Neural cell (in vitro differentiated cells): ENCODE results near the gene TMEM39A. TPM values are rescaled to one million over a fixed set of nuclear protein-coding genes. Genes with fewer than 3 reads are reported as not detected.

ENCODE experiments used
- H2AFZ ChIP-seq: fragments of 200-600, 300-800 bp; sonication (generic), shearing (Covaris generic); 2 replicates; pipeline ENCODE4 v1.6.0; 2014; ENCODE audit warnings: low read depth, mild to moderate bottlenecking, antibody characterized with exemption, low read length, moderate library complexity
- H3F3A ChIP-seq: fragments of 200-600 bp; shearing (Covaris generic); 2 replicates; pipeline ENCODE4 v1.6.1; 2016; ENCODE audit warnings: mild to moderate bottlenecking, moderate library complexity, mixed read lengths, antibody characterized with exemption, low read length; ENCODE audit not compliant: insufficient read depth, poor library complexity, severe bottlenecking
- H3K27ac ChIP-seq: fragments of 200-600, 300-800 bp; sonication (generic), shearing (Covaris generic); 2 replicates; pipeline ENCODE4 v1.5.1; 2014; ENCODE audit warnings: mild to moderate bottlenecking, low read length, moderate library complexity
- H3K27me3 ChIP-seq: fragments of 300-800, 200-600 bp; sonication (generic), shearing (Covaris generic); 2 replicates; pipeline ENCODE4 v1.6.0; 2014; ENCODE audit warnings: mild to moderate bottlenecking, low read depth, low read length, moderate library complexity; ENCODE audit not compliant: insufficient read depth
- H3K36me3 ChIP-seq: fragments of 300-800, 200-600 bp; sonication (generic), shearing (Covaris generic); 2 replicates; pipeline ENCODE4 v1.5.1; 2014; ENCODE audit warnings: mild to moderate bottlenecking, antibody characterized with exemption, low read length, moderate library complexity; ENCODE audit not compliant: insufficient read depth
- H3K4me2 ChIP-seq: fragments of 300-800, 200-600 bp; sonication (generic), shearing (Covaris generic); 2 replicates; pipeline ENCODE4 v1.6.0; 2014; ENCODE audit warnings: mild to moderate bottlenecking, low read length
- H3K4me3 ChIP-seq: fragments of 300-800, 200-600 bp; sonication (generic), shearing (Covaris generic); 2 replicates; pipeline ENCODE4 v1.5.1; 2014; ENCODE audit warnings: mild to moderate bottlenecking, low read length, moderate library complexity
- H3K79me2 ChIP-seq: fragments of 200-600 bp; shearing (Covaris generic); replicated peaks from 2 replicates; pipeline ENCODE4 v1.6.0; 2014; ENCODE audit warnings: mild to moderate bottlenecking, low read length, moderate library complexity; ENCODE audit not compliant: insufficient read depth
- H3K9ac ChIP-seq: fragments of 300-800, 200-600 bp; sonication (generic), shearing (Covaris generic); 2 replicates; pipeline ENCODE4 v1.6.1; 2016; ENCODE audit warnings: mild to moderate bottlenecking, low read length, mixed read lengths
- H3K9me2 ChIP-seq: fragments of 200-600 bp; shearing (Covaris generic); 2 replicates; pipeline ENCODE4 v1.6.1; 2016; ENCODE audit warnings: mild to moderate bottlenecking, low read length, mixed read lengths; ENCODE audit not compliant: insufficient read depth
- H3K9me3 ChIP-seq: fragments of 200-600, 300-800 bp; sonication (generic), shearing (Covaris generic); 2 replicates; pipeline ENCODE4 v1.6.1; 2016; ENCODE audit warnings: mild to moderate bottlenecking, mixed run types, low read length, moderate library complexity, mixed read lengths
- H4K20me1 ChIP-seq: fragments of 200-600 bp; shearing (Covaris generic); 2 replicates; pipeline ENCODE4 v1.6.1; 2016; ENCODE audit warnings: mild to moderate bottlenecking, mixed run types; ENCODE audit not compliant: insufficient read depth
- EP300 ChIP-seq: fragments of 450-650 bp; conservative IDR thresholded peaks from 2 replicates; pipeline ENCODE4 v1.6.1; 2014; ENCODE audit warnings: antibody characterized with exemption, mild to moderate bottlenecking, moderate library complexity; ENCODE audit not compliant: poor library complexity, severe bottlenecking
- EZH2 ChIP-seq: fragments of 200-600, 300-800 bp; shearing (Covaris generic), sonication (generic); IDR thresholded peaks from 2 replicates; pipeline ENCODE4 v1.6.1; 2014; ENCODE audit warnings: antibody characterized with exemption, low read length, borderline replicate concordance, mild to moderate bottlenecking; ENCODE audit not compliant: insufficient read depth, poor library complexity, severe bottlenecking
- MXI1 ChIP-seq: fragments of 450-650 bp; conservative IDR thresholded peaks from 2 replicates; pipeline ENCODE4 v1.6.1; 2014; ENCODE audit warnings: antibody characterized with exemption, mild to moderate bottlenecking; ENCODE audit not compliant: poor library complexity, severe bottlenecking
- POLR2AphosphoS5 ChIP-seq: IDR thresholded peaks from 2 replicates; pipeline ENCODE4 v1.6.1; 2012
- RAD21 ChIP-seq: fragments of 450-650 bp; conservative IDR thresholded peaks from 2 replicates; pipeline ENCODE4 v1.6.1; 2014; ENCODE audit warnings: antibody characterized with exemption, mild to moderate bottlenecking, moderate library complexity
- REST ChIP-seq: IDR thresholded peaks from 2 replicates; pipeline ENCODE4 v1.6.1; 2012; ENCODE audit warnings: borderline replicate concordance
- SMC3 ChIP-seq: fragments of 450-650 bp; conservative IDR thresholded peaks from 2 replicates; pipeline ENCODE4 v1.6.1; 2014; ENCODE audit warnings: antibody characterized with exemption, mild to moderate bottlenecking, moderate library complexity; ENCODE audit not compliant: poor library complexity
- TAF1 ChIP-seq: IDR thresholded peaks from 2 replicates; pipeline ENCODE4 v1.6.1; 2012; ENCODE audit warnings: low read depth
- polyA plus RNA-seq: library from polyadenylated mRNA; depleted of rRNA; stranded (reverse); fragments of >200 nt; gene quantifications from 2 replicates; pipeline ENCODE4 v1.2.3, GENCODE V29; 2014
- TF ChIP-seq, protein P1 (sequence below): fragments of 450-650 bp; IDR thresholded peaks from 2 replicates; pipeline ENCODE4 v1.5.1; 2014; ENCODE audit warnings: antibody characterized with exemption, mild to moderate bottlenecking, moderate library complexity; ENCODE audit not compliant: poor library complexity, severe bottlenecking

Gene TMEM39A
- polyA plus RNA-seq, 1 donor from 2014 or later: 21.1 TPM

DNA sequence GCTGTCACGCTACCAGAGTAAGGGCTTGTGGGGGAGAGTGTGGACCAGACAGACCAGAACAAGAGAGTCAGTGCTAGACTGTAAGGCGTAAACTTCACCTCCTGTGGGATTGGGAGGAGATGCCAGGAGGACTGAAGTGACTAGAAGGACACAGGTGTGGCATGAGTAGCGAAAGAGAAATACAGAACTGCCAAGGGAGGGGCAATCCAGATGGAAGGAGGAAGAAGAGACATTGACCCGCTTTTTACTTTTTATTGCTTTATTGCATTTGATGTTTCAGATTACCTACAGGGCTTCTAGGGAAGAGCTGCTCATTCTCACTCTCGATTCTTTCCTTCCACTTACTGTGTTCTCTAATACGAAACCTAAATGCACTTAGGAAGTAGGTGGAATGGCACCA is 7.5 kb upstream of the TMEM39A start:
- Histone ChIP-seq H3K9me2 (no peaks in the 10 kb centered on the region), H3K9me3 (no peaks in the 10 kb centered on the region), H3K27me3 (no peaks in the 10 kb centered on the region), H2AFZ (no peak overlapping the region), H3K36me3 (peaks cover 5% of the 10 kb centered on the region), H3K4me3 (peak overlapping the region; percentile 93), H3K4me2 (no peak overlapping the region), H4K20me1 (no peaks in the 10 kb centered on the region), H3K79me2 (no peaks in the 10 kb centered on the region), H3F3A (no peaks in the 10 kb centered on the region), H3K9ac (no peak overlapping the region), H3K27ac (no peak overlapping the region)
- TF ChIP-seq REST (no peak), MXI1 (no peak)
- TF ChIP-seq, protein P1, sequence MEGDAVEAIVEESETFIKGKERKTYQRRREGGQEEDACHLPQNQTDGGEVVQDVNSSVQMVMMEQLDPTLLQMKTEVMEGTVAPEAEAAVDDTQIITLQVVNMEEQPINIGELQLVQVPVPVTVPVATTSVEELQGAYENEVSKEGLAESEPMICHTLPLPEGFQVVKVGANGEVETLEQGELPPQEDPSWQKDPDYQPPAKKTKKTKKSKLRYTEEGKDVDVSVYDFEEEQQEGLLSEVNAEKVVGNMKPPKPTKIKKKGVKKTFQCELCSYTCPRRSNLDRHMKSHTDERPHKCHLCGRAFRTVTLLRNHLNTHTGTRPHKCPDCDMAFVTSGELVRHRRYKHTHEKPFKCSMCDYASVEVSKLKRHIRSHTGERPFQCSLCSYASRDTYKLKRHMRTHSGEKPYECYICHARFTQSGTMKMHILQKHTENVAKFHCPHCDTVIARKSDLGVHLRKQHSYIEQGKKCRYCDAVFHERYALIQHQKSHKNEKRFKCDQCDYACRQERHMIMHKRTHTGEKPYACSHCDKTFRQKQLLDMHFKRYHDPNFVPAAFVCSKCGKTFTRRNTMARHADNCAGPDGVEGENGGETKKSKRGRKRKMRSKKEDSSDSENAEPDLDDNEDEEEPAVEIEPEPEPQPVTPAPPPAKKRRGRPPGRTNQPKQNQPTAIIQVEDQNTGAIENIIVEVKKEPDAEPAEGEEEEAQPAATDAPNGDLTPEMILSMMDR: no peak

DNA sequence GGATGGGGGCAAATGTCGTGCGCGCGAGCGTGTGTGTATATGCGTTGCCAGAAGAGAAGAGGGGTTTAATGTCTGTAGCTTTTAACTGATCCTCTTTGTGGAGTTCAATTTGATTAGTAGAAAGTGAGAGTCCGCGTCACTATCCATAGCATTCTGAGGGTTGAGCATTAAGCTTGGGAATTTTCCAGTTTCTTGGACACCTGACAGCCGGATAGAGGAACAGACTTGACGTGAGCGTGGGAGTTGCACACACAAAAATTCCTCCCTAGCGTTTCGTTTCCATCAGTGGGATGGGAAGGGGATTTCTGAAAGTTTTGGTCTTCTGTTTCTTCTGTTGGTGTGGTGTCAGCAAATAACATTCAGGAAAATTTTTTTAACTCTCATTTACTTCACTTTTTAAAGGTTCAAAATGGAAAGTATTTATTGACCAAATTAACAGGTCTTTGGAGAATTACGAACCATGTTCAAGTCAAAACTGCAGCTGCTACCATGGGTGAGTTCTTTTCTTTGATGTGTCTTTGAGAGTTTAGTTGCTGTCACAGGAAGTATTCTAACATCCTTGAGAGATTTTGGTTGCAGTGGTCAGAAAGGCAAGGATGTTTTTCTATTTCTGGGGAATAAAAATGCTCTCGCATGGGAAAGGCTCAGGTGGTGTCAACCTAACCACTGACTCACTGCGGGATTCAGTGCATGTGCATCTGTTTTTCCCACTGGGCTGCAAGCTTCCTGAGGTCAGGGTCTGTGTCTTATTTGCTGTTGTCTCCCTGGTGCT is 6.2 kb upstream of the TMEM39A start:
- H4K20me1 ChIP-seq: no peaks in the 10 kb centered on the region
- H3K27me3 ChIP-seq: no peaks in the 10 kb centered on the region
- H3K79me2 ChIP-seq: no peaks in the 10 kb centered on the region
- H3K4me3 ChIP-seq: peak overlapping the region; percentile 93
- H3K4me2 ChIP-seq: peak overlapping the region; percentile 76
- H3K9me3 ChIP-seq: no peaks in the 10 kb centered on the region
- peak overlapping the region; percentile 77 for H3K27ac ChIP-seq
- TF ChIP-seq, protein P1: no peak
- no peak for TF ChIP-seq REST
- no peak for TF ChIP-seq POLR2AphosphoS5
- no peak for TF ChIP-seq EZH2
- no peak for TF ChIP-seq RAD21
- no peak for TF ChIP-seq EP300
- TF ChIP-seq MXI1: no peak
- no peak for TF ChIP-seq SMC3
- TF ChIP-seq TAF1: no peak
- no peaks in the 10 kb centered on the region for H3K36me3 ChIP-seq
- peak overlapping the region; percentile 97 for H2AFZ ChIP-seq
- H3K9me2 ChIP-seq: no peaks in the 10 kb centered on the region
- H3F3A ChIP-seq: no peaks in the 10 kb centered on the region
- H3K9ac ChIP-seq: peak overlapping the region; percentile 85
